OCI-LY3 (cell line): Measurements from ENCODE around the gene AUTS2.

ENCODE experiments used
- H2AFZ ChIP-seq: fragments of 200-600, 300-600 bp; shearing (Covaris generic); 2 replicates; pipeline ENCODE4 v1.6.0; 2014; ENCODE audit warnings: antibody characterized with exemption, low read depth, low read length
- H3K27ac ChIP-seq: fragments of 200-600, 300-600 bp; sonication (generic); 2 replicates; pipeline ENCODE4 v1.5.1; 2014; ENCODE audit warnings: mild to moderate bottlenecking, low read length, moderate library complexity, mixed read lengths
- H3K27me3 ChIP-seq: fragments of 200-600, 300-600 bp; sonication (generic); 2 replicates; pipeline ENCODE4 v1.6.1; 2014; ENCODE audit warnings: low read depth, low read length, mixed read lengths
- H3K36me3 ChIP-seq: fragments of 200-600, 300-600 bp; sonication (generic); replicated peaks from 2 replicates; pipeline ENCODE3; 2014; ENCODE audit warnings: low read depth, low read length, mixed read lengths
- H3K4me1 ChIP-seq: fragments of 300-600, 200-600 bp; sonication (generic); 2 replicates; pipeline ENCODE4 v1.6.1; 2014; ENCODE audit warnings: low read length, mixed read lengths
- H3K4me2 ChIP-seq: fragments of 200-600, 300-600 bp; sonication (generic); 2 replicates; pipeline ENCODE4 v1.6.1; 2014; ENCODE audit warnings: low read length, mixed read lengths
- H3K4me3 ChIP-seq: fragments of 300-600, 200-600 bp; sonication (generic); 2 replicates; pipeline ENCODE4 v1.5.1; 2014; ENCODE audit warnings: antibody characterized with exemption, mild to moderate bottlenecking, low read length, moderate library complexity
- H3K79me2 ChIP-seq: fragments of 300-600, 200-600 bp; shearing (Covaris generic); 2 replicates; pipeline ENCODE4 v1.6.1; 2014; ENCODE audit warnings: mild to moderate bottlenecking, low read length, mixed read lengths
- H3K9ac ChIP-seq: fragments of 300-600, 200-600 bp; shearing (Covaris generic); 2 replicates; pipeline ENCODE4 v1.6.0; 2014; ENCODE audit warnings: mild to moderate bottlenecking, low read length, moderate library complexity
- H3K9me3 ChIP-seq: fragments of 200-600, 300-600 bp; shearing (Covaris generic); 2 replicates; pipeline ENCODE4 v1.6.1; 2014; ENCODE audit warnings: low read length, mixed read lengths; ENCODE audit not compliant: insufficient read depth
- H4K20me1 ChIP-seq: fragments of 200-600, 300-600 bp; sonication (generic); 2 replicates; pipeline ENCODE4 v1.6.1; 2016; ENCODE audit warnings: low read length, mixed read lengths; ENCODE audit not compliant: insufficient read depth
- CTCF ChIP-seq: fragments of 200-600, 300-600 bp; sonication (generic); IDR thresholded peaks from 2 replicates; pipeline ENCODE4 v1.5.1; 2014; ENCODE audit warnings: antibody characterized with exemption, low read length, low read depth
- EZH2phosphoT487 ChIP-seq: fragments of 200-600 bp; shearing (Covaris generic); IDR thresholded peaks from 2 replicates; pipeline ENCODE4 v1.6.1; 2018; ENCODE audit warnings: antibody characterized with exemption, mixed run types, low read depth

The AUTS2 gene

GRCh38 chr7:69947998-69948397, 349.7 kb downstream of the AUTS2 start:
- Histone ChIP-seq H3K36me3 (no peaks in the 10 kb centered on the region), H2AFZ (no peak overlapping the region), H3K27ac (no peak overlapping the region), H3K4me1 (no peaks in the 10 kb centered on the region), H3K9ac (no peak overlapping the region), H3K9me3 (no peaks in the 10 kb centered on the region), H3K4me2 (no peak overlapping the region), H4K20me1 (no peaks in the 10 kb centered on the region), H3K79me2 (no peaks in the 10 kb centered on the region), H3K27me3 (no peaks in the 10 kb centered on the region), H3K4me3 (no peak overlapping the region)
- TF ChIP-seq EZH2phosphoT487 (no peak), CTCF (no peak)

GRCh38 chr7:69949122-69949521, 350.8 kb downstream of the AUTS2 start:
- no peak overlapping the region for H3K4me2 ChIP-seq
- H3K4me1 ChIP-seq = no peaks in the 10 kb centered on the region
- H3K27ac ChIP-seq = no peak overlapping the region
- H4K20me1 ChIP-seq = no peaks in the 10 kb centered on the region
- no peak overlapping the region for H2AFZ ChIP-seq
- TF ChIP-seq EZH2phosphoT487 (no peak), CTCF (no peak)
- H3K9me3 ChIP-seq = no peaks in the 10 kb centered on the region
- H3K27me3 ChIP-seq = no peaks in the 10 kb centered on the region
- no peak overlapping the region for H3K9ac ChIP-seq
- no peak overlapping the region for H3K4me3 ChIP-seq
- H3K36me3 ChIP-seq = no peaks in the 10 kb centered on the region
- H3K79me2 ChIP-seq = no peaks in the 10 kb centered on the region

- Histone ChIP-seq H3K36me3 (no peaks in the 10 kb centered on the region), H3K9me3 (no peaks in the 10 kb centered on the region), H3K4me1 (no peaks in the 10 kb centered on the region), H3K9ac (no peak overlapping the region), H3K79me2 (no peaks in the 10 kb centered on the region), H3K27ac (no peak overlapping the region), H4K20me1 (no peaks in the 10 kb centered on the region), H3K4me2 (no peak overlapping the region), H2AFZ (no peak overlapping the region), H3K4me3 (no peak overlapping the region), H3K27me3 (no peaks in the 10 kb centered on the region)
- no peak for TF ChIP-seq CTCF
- TF ChIP-seq EZH2phosphoT487 = no peak
These were observed 353.2 kb downstream of the AUTS2 start for GRCh38 chr7:69951458-69951857.

- TF ChIP-seq EZH2phosphoT487 (no peak), CTCF (no peak)
- Histone ChIP-seq H3K9me3 (no peaks in the 10 kb centered on the region), H3K4me3 (no peak overlapping the region), H3K9ac (no peak overlapping the region), H3K4me1 (no peaks in the 10 kb centered on the region), H3K27me3 (no peaks in the 10 kb centered on the region), H2AFZ (no peak overlapping the region), H4K20me1 (no peaks in the 10 kb centered on the region), H3K36me3 (no peaks in the 10 kb centered on the region), H3K79me2 (no peaks in the 10 kb centered on the region), H3K4me2 (no peak overlapping the region), H3K27ac (no peak overlapping the region)
These were observed 355.1 kb downstream of the AUTS2 start for GRCh38 chr7:69953136-69954067.
